GM12801 (cell line): ENCODE measurements around the gene MAP1B.

Source experiments
- TF ChIP-seq, protein P1 (sequence below): IDR thresholded peaks from one replicate; pipeline ENCODE4 v1.5.1; 2011; ENCODE audit warnings: control low read depth; ENCODE audit not compliant: insufficient read length; ENCODE audit errors: extremely low read depth

MAP1B gene

DNA sequence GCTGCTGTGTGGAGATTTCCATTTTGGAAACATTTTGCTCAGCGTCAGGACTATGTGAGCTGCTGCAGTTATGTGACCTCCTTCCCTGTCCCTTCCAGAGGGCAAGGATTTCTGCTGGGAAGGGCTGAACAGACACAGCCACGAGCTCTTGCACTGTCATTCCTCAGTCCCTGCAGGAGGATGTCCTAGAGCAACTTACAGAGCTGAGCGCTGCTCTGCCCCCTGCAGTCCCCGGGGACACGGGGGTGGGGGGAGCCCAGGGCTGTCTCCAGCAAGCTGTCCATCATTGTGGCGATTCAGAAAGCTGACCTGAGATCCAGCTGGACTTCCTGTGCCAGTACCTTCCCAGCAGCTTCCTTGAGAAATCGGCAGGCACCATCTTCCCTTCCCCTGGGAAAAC is 28.0 kb upstream of the MAP1B start:
- TF ChIP-seq, protein P1, sequence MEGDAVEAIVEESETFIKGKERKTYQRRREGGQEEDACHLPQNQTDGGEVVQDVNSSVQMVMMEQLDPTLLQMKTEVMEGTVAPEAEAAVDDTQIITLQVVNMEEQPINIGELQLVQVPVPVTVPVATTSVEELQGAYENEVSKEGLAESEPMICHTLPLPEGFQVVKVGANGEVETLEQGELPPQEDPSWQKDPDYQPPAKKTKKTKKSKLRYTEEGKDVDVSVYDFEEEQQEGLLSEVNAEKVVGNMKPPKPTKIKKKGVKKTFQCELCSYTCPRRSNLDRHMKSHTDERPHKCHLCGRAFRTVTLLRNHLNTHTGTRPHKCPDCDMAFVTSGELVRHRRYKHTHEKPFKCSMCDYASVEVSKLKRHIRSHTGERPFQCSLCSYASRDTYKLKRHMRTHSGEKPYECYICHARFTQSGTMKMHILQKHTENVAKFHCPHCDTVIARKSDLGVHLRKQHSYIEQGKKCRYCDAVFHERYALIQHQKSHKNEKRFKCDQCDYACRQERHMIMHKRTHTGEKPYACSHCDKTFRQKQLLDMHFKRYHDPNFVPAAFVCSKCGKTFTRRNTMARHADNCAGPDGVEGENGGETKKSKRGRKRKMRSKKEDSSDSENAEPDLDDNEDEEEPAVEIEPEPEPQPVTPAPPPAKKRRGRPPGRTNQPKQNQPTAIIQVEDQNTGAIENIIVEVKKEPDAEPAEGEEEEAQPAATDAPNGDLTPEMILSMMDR = no peak

DNA sequence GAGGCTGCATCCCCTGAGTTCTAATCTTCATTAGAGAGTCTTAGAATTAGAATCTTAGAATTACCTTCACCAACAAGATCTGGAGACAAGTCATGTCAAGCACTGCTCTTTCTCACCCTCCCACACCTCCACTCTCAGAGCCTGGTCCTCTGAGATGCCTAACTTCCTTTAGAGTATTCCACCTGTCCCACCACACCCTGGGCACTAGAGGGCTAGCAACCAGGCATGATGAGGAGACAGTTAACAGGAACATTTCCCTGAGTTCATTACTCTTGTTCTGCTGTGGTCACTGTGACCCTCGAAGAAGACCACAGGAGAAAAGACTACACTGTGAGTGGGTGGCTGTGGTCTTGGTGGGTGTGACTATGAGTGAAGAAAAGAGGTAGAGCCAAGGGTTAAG is 25.2 kb upstream of the MAP1B start:
- TF ChIP-seq, protein P1 = no peak

DNA sequence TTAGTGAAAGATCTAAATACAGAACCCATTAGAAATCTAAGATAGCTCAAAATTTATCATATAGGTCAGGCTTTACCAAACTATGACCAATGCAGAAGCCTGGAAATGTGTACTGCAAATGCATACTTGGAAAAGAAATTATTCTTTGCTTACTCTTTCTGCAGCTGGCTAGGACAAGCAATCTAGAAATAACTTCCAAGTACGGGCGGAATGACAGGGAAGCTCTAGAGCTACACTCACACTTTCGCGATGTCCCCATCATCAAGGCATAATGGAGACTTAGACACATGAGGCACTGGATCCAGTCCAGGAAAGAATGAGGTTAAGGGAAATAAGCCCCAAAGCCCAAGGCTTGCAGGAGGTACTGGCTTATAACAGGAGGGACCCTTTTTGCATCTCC is 22.4 kb upstream of the MAP1B start:
- TF ChIP-seq, protein P1 = no peak

DNA sequence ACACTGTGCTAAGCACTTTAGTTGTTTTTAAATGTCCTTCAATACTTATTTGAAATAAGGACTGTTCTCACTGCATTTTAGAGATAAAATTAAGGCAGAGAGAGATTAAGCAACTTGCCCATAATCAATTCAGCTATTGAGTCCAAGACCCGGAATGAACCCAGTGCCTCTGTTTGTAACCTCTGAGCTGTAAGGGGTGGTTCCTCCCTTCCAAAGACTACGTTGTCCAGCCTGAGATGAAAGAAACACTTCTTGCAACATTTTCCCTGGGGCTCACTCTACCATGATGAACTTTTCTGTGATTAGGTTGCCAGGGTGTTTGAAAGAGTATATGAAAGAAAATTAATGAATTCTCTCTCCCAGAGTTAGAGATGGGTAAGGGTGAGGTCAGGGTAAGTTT is 22.0 kb upstream of the MAP1B start:
- TF ChIP-seq, protein P1 = no peak

DNA sequence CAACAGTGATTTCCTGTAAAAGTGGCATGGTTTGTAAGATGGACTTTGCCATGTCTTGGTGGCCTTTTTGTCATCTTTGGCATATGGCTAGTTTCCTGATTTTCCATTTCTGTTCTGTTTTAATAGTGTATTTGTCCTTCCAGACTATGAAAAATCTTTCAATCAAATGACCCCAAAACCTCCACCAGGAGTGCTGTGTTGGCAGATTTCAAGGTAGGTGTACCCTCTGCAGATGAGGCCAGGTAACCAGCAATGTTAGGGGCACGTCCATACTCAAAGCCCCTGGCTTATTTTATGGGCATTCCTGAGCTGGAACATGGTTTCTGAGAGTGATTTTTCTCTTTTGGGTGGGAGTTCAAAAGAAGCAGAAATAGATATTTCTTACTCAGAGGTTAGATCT is 15.2 kb upstream of the MAP1B start:
- TF ChIP-seq, protein P1 = no peak

DNA sequence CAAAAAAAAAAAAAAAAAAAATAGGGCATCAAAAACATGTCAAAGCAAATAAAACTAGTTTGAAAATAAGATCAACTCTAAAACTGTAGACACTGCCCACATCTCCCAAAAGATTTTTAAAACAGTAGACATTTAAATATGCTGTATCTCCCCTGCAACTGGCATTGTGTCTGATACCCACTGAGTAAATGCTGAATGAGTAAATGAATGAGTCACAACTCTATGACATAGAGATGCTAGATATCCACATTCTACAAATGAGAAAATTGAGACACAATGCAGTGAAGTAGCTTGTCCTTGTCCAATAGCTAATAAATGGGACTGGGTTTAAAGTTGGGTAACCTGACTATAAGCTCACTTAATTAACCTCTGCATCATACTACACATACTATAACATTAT is 14.1 kb upstream of the MAP1B start:
- TF ChIP-seq, protein P1 = no peak

DNA sequence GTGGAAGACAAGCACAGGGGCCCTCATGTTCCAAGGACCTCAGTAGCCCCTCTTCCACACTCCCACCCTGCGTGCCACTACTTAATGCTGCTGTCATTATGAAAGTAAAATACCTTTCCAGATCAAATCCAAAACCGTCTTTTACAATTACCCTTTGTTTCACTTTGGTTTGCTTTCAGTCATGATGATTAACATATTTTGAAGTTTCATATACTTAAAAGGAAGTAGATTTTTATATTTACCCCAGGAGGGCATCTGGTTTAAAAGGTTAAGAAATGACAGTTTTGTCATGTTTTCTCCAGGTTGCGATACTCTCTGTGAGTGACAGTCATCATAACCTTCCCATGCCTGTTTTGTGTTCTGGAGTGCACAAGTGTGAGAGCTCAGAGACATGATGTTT is 13.5 kb upstream of the MAP1B start:
- TF ChIP-seq, protein P1 = no peak
